Mesenteric fat pad (tissue), 1 donor: ENCODE results near the gene SPRN. TPM values are rescaled to one million over a fixed set of nuclear protein-coding genes. Genes with fewer than 3 reads are reported as not detected.
A peak's percentile ranks its signal among the peaks of the same experiment; 100 is the strongest.
"Not testable (repeated sequence)": the region's sequence is repeated elsewhere in the genome, so short reads cannot be mapped to it uniquely, and the experiment has no call there.

Experiments
- DNase-seq: peaks from one replicate; pipeline ENCODE4 v3.0.0-alpha.2; 2020; ENCODE audit warnings: low spot score
- long read RNA-seq: library from polyadenylated mRNA; unstranded; transcript quantifications from one replicate; pipeline ENCODE4 v2.0.0, GENCODE V29; 2020
- total RNA-seq: library from RNA; stranded (reverse); fragmentation: NEBNext Ultra II Directional; extraction: Animal tissue kit (Norgen Biotek cat#: 25700); gene quantifications from one replicate; pipeline ENCODE4 v1.2.1, GENCODE V29; 2021
- donor health status: DM: yes; HTN: yes; CAD: no.

SPRN gene
- total RNA-seq, result not detected
- long read RNA-seq, result 0 reads

GRCh38 chr10:133424601-133425000 lies at the start of gene SPRN:
Gene SPRN (minus strand): TSS chr10:133424625. CDS start chr10:133423681, 944 bp downstream.
- DNase-seq, result not testable (repeated sequence)

- no peak for DNase-seq
These were observed 49.6 kb upstream of the SPRN start for GRCh38 chr10:133474027-133474426.

GRCh38 chr10:133473270-133473669 lies 48.8 kb upstream of the SPRN start:
- peak; percentile 41 for DNase-seq

GRCh38 chr10:133471300-133472109 lies 47.1 kb upstream of the SPRN start:
- DNase-seq, result no peak

GRCh38 chr10:133469205-133469604 lies 44.8 kb upstream of the SPRN start:
- not testable (repeated sequence) for DNase-seq

- peak; percentile 73 for DNase-seq
These were observed 43.0 kb upstream of the SPRN start for GRCh38 chr10:133467286-133467911.

GRCh38 chr10:133466683-133467275 lies 42.4 kb upstream of the SPRN start:
- DNase-seq, result peak; percentile 77

- DNase-seq, result peak; percentile 64
These were observed 41.6 kb upstream of the SPRN start for GRCh38 chr10:133465950-133466474.

- DNase-seq, result peak; percentile 77
These were observed 40.9 kb upstream of the SPRN start for GRCh38 chr10:133465191-133465949.

- peak; percentile 65 for DNase-seq
These were observed 40.2 kb upstream of the SPRN start for GRCh38 chr10:133464582-133465031.

GRCh38 chr10:133462512-133463305 lies 38.3 kb upstream of the SPRN start:
- peak; percentile 62 for DNase-seq

GRCh38 chr10:133461841-133462240 lies 37.4 kb upstream of the SPRN start:
- peak; percentile 72 for DNase-seq

- DNase-seq, result peak; percentile 59
These were observed 36.6 kb upstream of the SPRN start for GRCh38 chr10:133461027-133461426.

- no peak for DNase-seq
These were observed 35.9 kb upstream of the SPRN start for GRCh38 chr10:133460208-133460769.

- peak; percentile 89 for DNase-seq
These were observed 35.2 kb upstream of the SPRN start for GRCh38 chr10:133459454-133460207.

- DNase-seq, result no peak
These were observed 34.5 kb upstream of the SPRN start for GRCh38 chr10:133458710-133459453.

GRCh38 chr10:133458021-133458709 lies 33.7 kb upstream of the SPRN start:
- peak; percentile 86 for DNase-seq
